ENCODE results near the gene CDON. TPM values are rescaled to one million over a fixed set of nuclear protein-coding genes. Genes with fewer than 3 reads are reported as not detected.

Gene CDON
- 1.8 to 2.7 TPM (median 2.0 TPM) in 5 replicates for total RNA-seq (2022; extraction: Qiagen RNA extraction; ENCODE audit: low read depth)

GRCh38 chr11:126062679-126063506, at the start of gene CDON:
Gene CDON (minus strand): TSS chr11:126062866. CDS start chr11:126023476, 39,390 bp downstream.

GRCh38 chr11:125945797-125946520, 116.7 kb downstream of the CDON start, which contains the start of gene VSIG10L2:
Gene VSIG10L2 (plus strand): TSS chr11:125946044. CDS start chr11:125946056, 12 bp downstream.

Other genes starting within 250 kb of the CDON start
- gene PATE4, start 229.6 kb downstream of the CDON start, total RNA-seq (2022; extraction: Qiagen RNA extraction; ENCODE audit: low read depth) = not detected in 5 replicates
- gene HYLS1, start 175.2 kb downstream of the CDON start, total RNA-seq (2022; extraction: Qiagen RNA extraction; ENCODE audit: low read depth) = 11.7 to 13.6 TPM (median 12.9 TPM) in 5 replicates
- 5.9 to 12.4 TPM (median 8.1 TPM) in 5 replicates for gene PUS3, start 159.7 kb downstream of the CDON start, total RNA-seq (2022; extraction: Qiagen RNA extraction; ENCODE audit: low read depth)
- gene DDX25, start 158.4 kb downstream of the CDON start, total RNA-seq (2022; extraction: Qiagen RNA extraction; ENCODE audit: low read depth) = not detected in 5 replicates
- gene VSIG10L2, start 116.8 kb downstream of the CDON start, total RNA-seq (2022; extraction: Qiagen RNA extraction; ENCODE audit: low read depth) = 0.12 TPM in 1 of 5 replicates, not detected in the others
- gene RPUSD4, start 148.8 kb upstream of the CDON start, total RNA-seq (2022; extraction: Qiagen RNA extraction; ENCODE audit: low read depth) = 15.7 to 17.2 TPM (median 16.9 TPM) in 5 replicates
- gene FAM118B, start 148.9 kb upstream of the CDON start, total RNA-seq (2022; extraction: Qiagen RNA extraction; ENCODE audit: low read depth) = 13.5 to 17.9 TPM (median 15.9 TPM) in 5 replicates
- gene SRPRA, start 206.0 kb upstream of the CDON start, total RNA-seq (2022; extraction: Qiagen RNA extraction; ENCODE audit: low read depth) = 59.2 to 63.0 TPM (median 60.9 TPM) in 5 replicates
- gene FOXRED1, start 206.3 kb upstream of the CDON start, total RNA-seq (2022; extraction: Qiagen RNA extraction; ENCODE audit: low read depth) = 19.1 to 25.1 TPM (median 24.0 TPM) in 5 replicates
- gene TIRAP, start 220.2 kb upstream of the CDON start, total RNA-seq (2022; extraction: Qiagen RNA extraction; ENCODE audit: low read depth) = 4.5 to 6.9 TPM (median 6.4 TPM) in 5 replicates
- 15.4 to 19.6 TPM (median 17.4 TPM) in 5 replicates for gene DCPS, start 241.2 kb upstream of the CDON start, total RNA-seq (2022; extraction: Qiagen RNA extraction; ENCODE audit: low read depth)